Left lung (tissue), 10 donors: Measurements from ENCODE around the gene KHDRBS2. TPM values are rescaled to one million over a fixed set of nuclear protein-coding genes. Genes with fewer than 3 reads are reported as not detected.

Experiments used
- ATAC-seq: fragments of 200-7000 bp; cut with Tn5 transposase; one replicate; pipeline ENCODE4 v1.9.1; 2020; ENCODE audit warnings: moderate library complexity
- DNase-seq, 4 donors: peaks; one replicate each; pipeline ENCODE4 v3.0.0-alpha.2; 2013 to 2020
- H3K27ac ChIP-seq, 2 donors: fragments of 200-600 bp; sonication (generic) in 1 of 2; one replicate each; pipeline versions ENCODE4 v1.5.0 to v1.8.0; 2020 to 2021
- H3K27me3 ChIP-seq, 2 donors: fragments of 200-600 bp; sonication (generic) in 1 of 2; one replicate each; pipeline versions ENCODE4 v1.5.0 to v1.8.0; 2020 to 2021
- H3K36me3 ChIP-seq, 2 donors: fragments of 200-600 bp; sonication (generic) in 1 of 2; one replicate each; pipeline versions ENCODE4 v1.5.0 to v1.8.0; 2020 to 2021
- H3K4me1 ChIP-seq, 2 donors: fragments of 200-600 bp; one replicate each; pipeline ENCODE4 v1.8.0; 2021
- H3K4me3 ChIP-seq, 2 donors: fragments of 200-600 bp; sonication (generic) in 1 of 2; one replicate each; pipeline versions ENCODE4 v1.5.0 to v1.8.0; 2020 to 2021; ENCODE audit warnings: mild to moderate bottlenecking in 1 of 2
- H3K9me3 ChIP-seq, 2 donors: fragments of 200-600 bp; sonication (generic) in 1 of 2; one replicate each; pipeline versions ENCODE4 v1.5.0 to v1.8.0; 2020 to 2021
- CTCF ChIP-seq, 2 donors: fragments of 200-600 bp; sonication (generic) in 1 of 2; IDR thresholded peaks; one replicate each; pipeline versions ENCODE4 v1.5.0 to v1.8.0; 2021; ENCODE audit warnings: antibody characterized with exemption in 2 of 2
- intact Hi-C, 2 donors: fragments of 100-400 bp; cut with DNase I; formaldehyde crosslinking; loops; one replicate each; pipeline versions ENCODE4 v1.11.2 to v1.14.2; 2022
- polyA plus RNA-seq, 6 donors: library from polyadenylated mRNA; unstranded; fragments of 120-200 nt; gene quantifications; one replicate each; pipeline ENCODE4 v1.2.1, GENCODE V29; 2013; ENCODE audit not compliant: insufficient read length in 6 of 6
- total RNA-seq, 2 donors: library from RNA; stranded (reverse); fragmentation: NEBNext Ultra II Directional; extraction: Animal tissue kit (Norgen Biotek cat#: 25700); gene quantifications; one replicate each; pipeline ENCODE4 v1.2.1, GENCODE V29; 2021
- donor health status: DM: no; HTN: yes; CAD: no.
- donor health status: DM: no; HTN: no; CAD: no.

KHDRBS2 gene
- total and polyA plus RNA-seq, 8 donors: 3.5 to 12.9 (median 8.7) TPM

GRCh38 chr6:62284725-62285124 is 1.3 kb downstream of the KHDRBS2 start:
- DNase-seq: no peak
- no peak overlapping the region for H3K27ac ChIP-seq
- H3K36me3 ChIP-seq: no peaks in the 10 kb centered on the region
- peak overlapping the region; percentile 40 to 53 for H3K4me3 ChIP-seq
- peaks cover 5 to 6% of the 10 kb centered on the region in 2 donors for H3K4me1 ChIP-seq
- H3K9me3 ChIP-seq: no peaks in the 10 kb centered on the region
- TF ChIP-seq CTCF (IDR thresholded peaks at IDR 0.05): no peak
- intact Hi-C loops: loop anchor here in 1 of 2 donors (10.0 kb wide), 1 partner anchor 470 kb away; no protein-coding TSS in a partner anchor
- peaks cover 0 to 30% of the 10 kb centered on the region in 2 donors for H3K27me3 ChIP-seq
- ATAC-seq: no peak

DNA sequence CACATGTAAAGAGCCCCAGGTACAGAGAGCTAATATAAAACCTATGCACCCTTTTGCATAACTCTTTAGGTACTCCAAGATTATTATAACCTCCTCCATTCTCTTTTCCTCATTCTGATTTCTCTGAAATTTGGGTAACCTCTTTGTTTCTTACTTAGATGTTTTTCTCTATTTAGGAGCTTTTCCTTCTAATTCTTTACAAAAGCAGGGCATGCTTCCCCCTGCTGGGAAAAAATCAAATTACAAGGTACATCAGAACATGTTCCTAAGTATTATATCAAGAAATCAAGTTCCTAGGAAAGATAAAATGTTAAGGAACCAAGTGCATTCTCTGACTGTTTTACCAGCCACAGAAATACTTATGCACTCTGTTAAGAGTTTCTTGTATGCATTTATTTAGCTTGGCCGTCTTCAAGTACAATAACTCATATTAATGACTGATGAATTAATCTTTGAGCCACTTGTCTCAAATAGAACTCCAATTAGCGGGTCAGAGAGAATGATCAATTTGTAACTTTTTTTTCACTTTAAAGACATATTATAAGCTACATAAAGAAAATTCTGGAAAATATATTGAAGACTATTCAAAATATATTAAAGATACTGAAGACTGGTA is 2.1 kb downstream of the KHDRBS2 start:
- peak overlapping the region in 1 of 2 donors; percentile 53 for H3K4me3 ChIP-seq
- TF ChIP-seq CTCF (IDR thresholded peaks at IDR 0.05): peak; percentile 39 to 64
- H3K36me3 ChIP-seq: no peaks in the 10 kb centered on the region
- peak; percentile 11 for ATAC-seq
- no peak overlapping the region for H3K27ac ChIP-seq
- intact Hi-C loops: loop anchor here in 1 of 2 donors (10.0 kb wide), 1 partner anchor 469 kb away; no protein-coding TSS in a partner anchor
- DNase-seq: peak in 2 of 4 donors; percentile 57 to 68
- peaks cover 0 to 30% of the 10 kb centered on the region in 2 donors for H3K27me3 ChIP-seq
- peaks cover 5 to 6% of the 10 kb centered on the region in 2 donors for H3K4me1 ChIP-seq
- no peaks in the 10 kb centered on the region for H3K9me3 ChIP-seq

- Histone ChIP-seq H3K36me3 (no peaks in the 10 kb centered on the region), H3K27me3 (peaks cover 0 to 30% of the 10 kb centered on the region in 2 donors), H3K4me3 (peak overlapping the region in 1 of 2 donors; percentile 10), H3K9me3 (no peaks in the 10 kb centered on the region), H3K27ac (no peak overlapping the region), H3K4me1 (peaks cover 5 to 6% of the 10 kb centered on the region in 2 donors)
- no peak for TF ChIP-seq CTCF (IDR thresholded peaks at IDR 0.05)
- ATAC-seq (no peak), DNase-seq (no peak)
- intact Hi-C loops: loop anchor here in 1 of 2 donors (10.0 kb wide), 1 partner anchor 469 kb away; no protein-coding TSS in a partner anchor
Observed at GRCh38 chr6:62283365-62283764, 2.7 kb downstream of the KHDRBS2 start.

- H3K27ac ChIP-seq: no peak overlapping the region
- H3K4me1 ChIP-seq: peaks cover 0 to 6% of the 10 kb centered on the region in 2 donors
- ATAC-seq: no peak
- H3K4me3 ChIP-seq: no peak overlapping the region
- H3K27me3 ChIP-seq: peaks cover 0 to 8% of the 10 kb centered on the region in 2 donors
- DNase-seq: no peak
- H3K9me3 ChIP-seq: no peaks in the 10 kb centered on the region
- TF ChIP-seq CTCF (IDR thresholded peaks at IDR 0.05): no peak
- no peaks in the 10 kb centered on the region for H3K36me3 ChIP-seq
- intact Hi-C loops: loop anchor here in 1 of 2 donors (10.0 kb wide), 1 partner anchor 465 kb away; no protein-coding TSS in a partner anchor
Observed at GRCh38 chr6:62280099-62280498, 5.9 kb downstream of the KHDRBS2 start.

DNA sequence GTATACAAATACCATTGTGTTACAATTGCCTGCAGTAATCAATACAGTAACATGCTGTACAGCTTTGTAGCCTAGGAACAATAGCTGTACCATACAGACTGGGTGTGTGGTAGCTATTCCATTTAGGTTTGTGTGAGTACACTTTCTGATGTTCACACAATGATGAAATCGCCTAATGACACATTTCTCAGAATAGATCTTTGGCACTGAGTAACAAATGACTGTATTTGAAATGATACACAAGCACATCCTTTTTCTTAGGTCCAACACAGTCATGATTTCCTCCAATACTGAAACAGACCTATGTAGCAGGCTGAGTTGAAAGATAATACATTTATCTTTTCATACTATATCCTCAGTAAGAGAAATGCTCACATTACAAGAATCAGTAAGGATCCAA is 13.9 kb downstream of the KHDRBS2 start:
- no peak for TF ChIP-seq CTCF (IDR thresholded peaks at IDR 0.05)
- intact Hi-C loops: no loop called here
- Histone ChIP-seq H3K27ac (peak overlapping the region in 1 of 2 donors; percentile 11), H3K27me3 (no peaks in the 10 kb centered on the region), H3K36me3 (no peaks in the 10 kb centered on the region), H3K4me1 (no peaks in the 10 kb centered on the region), H3K4me3 (no peak overlapping the region), H3K9me3 (no peaks in the 10 kb centered on the region)
- ATAC-seq (no peak), DNase-seq (no peak)
